ENCODE results near the gene AP1G2. TPM values are rescaled to one million over a fixed set of nuclear protein-coding genes. Genes with fewer than 3 reads are reported as not detected.
A peak's percentile ranks its signal among the peaks of the same experiment; 100 is the strongest.

AP1G2 gene, protein sequence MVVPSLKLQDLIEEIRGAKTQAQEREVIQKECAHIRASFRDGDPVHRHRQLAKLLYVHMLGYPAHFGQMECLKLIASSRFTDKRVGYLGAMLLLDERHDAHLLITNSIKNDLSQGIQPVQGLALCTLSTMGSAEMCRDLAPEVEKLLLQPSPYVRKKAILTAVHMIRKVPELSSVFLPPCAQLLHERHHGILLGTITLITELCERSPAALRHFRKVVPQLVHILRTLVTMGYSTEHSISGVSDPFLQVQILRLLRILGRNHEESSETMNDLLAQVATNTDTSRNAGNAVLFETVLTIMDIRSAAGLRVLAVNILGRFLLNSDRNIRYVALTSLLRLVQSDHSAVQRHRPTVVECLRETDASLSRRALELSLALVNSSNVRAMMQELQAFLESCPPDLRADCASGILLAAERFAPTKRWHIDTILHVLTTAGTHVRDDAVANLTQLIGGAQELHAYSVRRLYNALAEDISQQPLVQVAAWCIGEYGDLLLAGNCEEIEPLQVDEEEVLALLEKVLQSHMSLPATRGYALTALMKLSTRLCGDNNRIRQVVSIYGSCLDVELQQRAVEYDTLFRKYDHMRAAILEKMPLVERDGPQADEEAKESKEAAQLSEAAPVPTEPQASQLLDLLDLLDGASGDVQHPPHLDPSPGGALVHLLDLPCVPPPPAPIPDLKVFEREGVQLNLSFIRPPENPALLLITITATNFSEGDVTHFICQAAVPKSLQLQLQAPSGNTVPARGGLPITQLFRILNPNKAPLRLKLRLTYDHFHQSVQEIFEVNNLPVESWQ
- total RNA-seq: 93.2 and 93.4 TPM in 2 replicates

DNA sequence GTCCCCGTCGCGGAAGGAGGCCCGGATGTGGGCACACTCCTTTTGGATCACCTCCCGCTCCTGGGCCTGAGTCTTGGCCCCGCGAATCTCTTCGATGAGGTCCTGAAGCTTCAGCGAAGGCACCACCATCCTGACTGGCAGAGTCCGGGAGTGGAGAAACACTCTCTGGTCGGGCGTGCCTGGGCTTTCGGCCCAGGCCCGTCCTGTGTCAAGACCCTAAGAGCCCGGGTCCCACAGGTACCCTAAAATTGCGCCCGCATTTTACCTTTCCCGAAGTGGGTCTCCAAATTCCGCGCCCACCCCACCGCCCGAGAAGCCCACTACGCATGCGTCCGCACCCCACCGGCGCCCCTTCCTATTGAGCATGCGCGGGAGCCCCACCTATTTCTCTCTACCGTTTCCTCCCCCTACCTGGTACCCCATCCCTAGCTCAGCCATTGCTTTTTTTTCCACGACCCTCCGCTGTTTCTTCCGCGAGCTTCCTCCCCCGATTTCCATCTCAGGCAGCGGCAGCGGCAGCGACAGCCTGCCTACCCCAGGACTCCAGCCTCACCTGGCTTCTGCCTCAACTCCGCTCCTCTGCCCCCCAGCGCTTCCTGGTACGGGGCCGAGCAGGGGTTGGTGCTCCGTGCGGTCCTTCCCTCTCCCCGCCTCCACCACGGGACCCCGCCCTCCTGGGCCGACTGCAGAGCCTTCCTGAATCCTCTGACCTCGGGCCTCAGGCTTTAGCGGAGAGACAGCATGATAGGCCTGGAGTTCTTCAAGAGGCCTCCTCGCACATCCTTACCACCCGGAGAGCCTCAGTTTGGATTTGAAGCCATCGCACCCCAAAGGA is at the start of gene AP1G2:
AP1G2 (minus strand) TSS at position 606 of the 835 bp plus-strand sequence; CDS start at position 129, 477 bp downstream.
- peak within 1 kb of the TSS; percentile 69 for H3K4me3 ChIP-seq (ENCODE audit: low read depth, low read length)
- H3K36me3 ChIP-seq (ENCODE audit: control insufficient read depth, insufficient read depth, low read length): peaks cover 1% of the 10 kb centered on the region
- peaks cover 14% of the 10 kb centered on the region for H3K27me3 ChIP-seq (ENCODE audit: control insufficient read depth, insufficient read depth, low read length)
- DNase-seq (ENCODE audit: low read depth): no peak
- TF ChIP-seq, protein P1, sequence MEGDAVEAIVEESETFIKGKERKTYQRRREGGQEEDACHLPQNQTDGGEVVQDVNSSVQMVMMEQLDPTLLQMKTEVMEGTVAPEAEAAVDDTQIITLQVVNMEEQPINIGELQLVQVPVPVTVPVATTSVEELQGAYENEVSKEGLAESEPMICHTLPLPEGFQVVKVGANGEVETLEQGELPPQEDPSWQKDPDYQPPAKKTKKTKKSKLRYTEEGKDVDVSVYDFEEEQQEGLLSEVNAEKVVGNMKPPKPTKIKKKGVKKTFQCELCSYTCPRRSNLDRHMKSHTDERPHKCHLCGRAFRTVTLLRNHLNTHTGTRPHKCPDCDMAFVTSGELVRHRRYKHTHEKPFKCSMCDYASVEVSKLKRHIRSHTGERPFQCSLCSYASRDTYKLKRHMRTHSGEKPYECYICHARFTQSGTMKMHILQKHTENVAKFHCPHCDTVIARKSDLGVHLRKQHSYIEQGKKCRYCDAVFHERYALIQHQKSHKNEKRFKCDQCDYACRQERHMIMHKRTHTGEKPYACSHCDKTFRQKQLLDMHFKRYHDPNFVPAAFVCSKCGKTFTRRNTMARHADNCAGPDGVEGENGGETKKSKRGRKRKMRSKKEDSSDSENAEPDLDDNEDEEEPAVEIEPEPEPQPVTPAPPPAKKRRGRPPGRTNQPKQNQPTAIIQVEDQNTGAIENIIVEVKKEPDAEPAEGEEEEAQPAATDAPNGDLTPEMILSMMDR (IDR thresholded peaks at IDR 0.05; ENCODE audit: insufficient read depth, low read length, poor library complexity, severe bottlenecking): no peak

- Histone ChIP-seq H3K4me3 (ENCODE audit: low read depth, low read length) (no peak overlapping the region), H3K27me3 (ENCODE audit: control insufficient read depth, insufficient read depth, low read length) (no peaks in the 10 kb centered on the region), H3K36me3 (ENCODE audit: control insufficient read depth, insufficient read depth, low read length) (no peaks in the 10 kb centered on the region)
- TF ChIP-seq, protein P1 (IDR thresholded peaks at IDR 0.05; ENCODE audit: insufficient read depth, low read length, poor library complexity, severe bottlenecking): no peak
- no peak for DNase-seq (ENCODE audit: low read depth)
These were observed 48.3 kb upstream of the AP1G2 start for GRCh38 chr14:23615856-23616255.

GRCh38 chr14:23614395-23614828 is 46.8 kb upstream of the AP1G2 start:
- TF ChIP-seq, protein P1 (IDR thresholded peaks at IDR 0.05; ENCODE audit: insufficient read depth, low read length, poor library complexity, severe bottlenecking): no peak
- no peak for DNase-seq (ENCODE audit: low read depth)
- Histone ChIP-seq H3K4me3 (ENCODE audit: low read depth, low read length) (no peak overlapping the region), H3K36me3 (ENCODE audit: control insufficient read depth, insufficient read depth, low read length) (no peaks in the 10 kb centered on the region), H3K27me3 (ENCODE audit: control insufficient read depth, insufficient read depth, low read length) (no peaks in the 10 kb centered on the region)

DNA sequence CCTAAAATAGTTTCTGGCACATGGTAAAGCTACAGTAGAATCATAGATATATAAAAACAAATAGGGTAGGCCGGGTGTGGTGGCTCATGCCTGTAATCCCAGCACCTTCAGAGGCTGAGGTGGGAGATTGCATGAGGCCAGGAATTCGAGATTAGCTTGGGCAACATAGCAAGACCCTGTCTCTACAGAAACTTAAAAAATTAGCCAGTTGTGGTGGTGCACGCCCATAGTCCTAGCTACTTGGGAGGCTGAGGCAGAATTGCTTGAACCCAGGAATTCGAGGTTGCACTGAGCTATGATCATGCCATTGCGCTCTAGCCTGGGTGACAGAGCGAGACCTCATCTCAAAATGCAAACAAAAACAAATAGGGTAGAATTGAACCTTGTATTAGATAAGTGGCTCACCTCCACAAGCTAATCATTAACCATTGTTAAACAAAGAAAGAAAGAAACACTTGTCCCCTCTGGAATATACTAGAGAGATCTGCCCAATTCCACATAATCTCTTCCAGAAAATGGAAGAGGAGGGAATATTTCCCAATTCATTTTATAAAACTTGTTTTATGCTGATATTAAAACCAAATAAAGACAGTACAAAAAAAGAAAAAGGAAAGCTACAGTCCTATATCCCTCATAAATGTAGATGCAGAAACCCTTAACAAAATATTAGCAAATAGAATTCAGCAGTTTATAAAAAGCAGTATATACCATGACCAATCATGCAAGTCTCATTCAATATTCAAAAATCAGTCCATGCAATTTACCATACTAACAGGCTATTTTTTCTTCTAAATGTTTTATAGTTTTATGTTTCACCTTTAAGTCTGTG is 45.9 kb upstream of the AP1G2 start:
- no peak for DNase-seq (ENCODE audit: low read depth)
- Histone ChIP-seq H3K4me3 (ENCODE audit: low read depth, low read length) (no peak overlapping the region), H3K36me3 (ENCODE audit: control insufficient read depth, insufficient read depth, low read length) (no peaks in the 10 kb centered on the region), H3K27me3 (ENCODE audit: control insufficient read depth, insufficient read depth, low read length) (no peaks in the 10 kb centered on the region)
- TF ChIP-seq, protein P1 (IDR thresholded peaks at IDR 0.05; ENCODE audit: insufficient read depth, low read length, poor library complexity, severe bottlenecking): no peak

- DNase-seq (ENCODE audit: low read depth): no peak
- TF ChIP-seq, protein P1 (IDR thresholded peaks at IDR 0.05; ENCODE audit: insufficient read depth, low read length, poor library complexity, severe bottlenecking): no peak
- no peak overlapping the region for H3K4me3 ChIP-seq (ENCODE audit: low read depth, low read length)
- H3K36me3 ChIP-seq (ENCODE audit: control insufficient read depth, insufficient read depth, low read length): no peaks in the 10 kb centered on the region
- H3K27me3 ChIP-seq (ENCODE audit: control insufficient read depth, insufficient read depth, low read length): no peaks in the 10 kb centered on the region
These were observed 45.2 kb upstream of the AP1G2 start for GRCh38 chr14:23612802-23613201.
